NCI-H526 treated with DMSO at 0.1 percent for 48 hours (cell line): ENCODE results near the gene CIAO3.

Source experiments
- DNase-seq: peaks from one replicate; lab custom pipeline; 2025; lab: John Stamatoyannopoulos, UW

The CIAO3 gene

GRCh38 chr16:775236-775796 is 34.5 kb upstream of the CIAO3 start:
- DNase-seq: no peak

DNA sequence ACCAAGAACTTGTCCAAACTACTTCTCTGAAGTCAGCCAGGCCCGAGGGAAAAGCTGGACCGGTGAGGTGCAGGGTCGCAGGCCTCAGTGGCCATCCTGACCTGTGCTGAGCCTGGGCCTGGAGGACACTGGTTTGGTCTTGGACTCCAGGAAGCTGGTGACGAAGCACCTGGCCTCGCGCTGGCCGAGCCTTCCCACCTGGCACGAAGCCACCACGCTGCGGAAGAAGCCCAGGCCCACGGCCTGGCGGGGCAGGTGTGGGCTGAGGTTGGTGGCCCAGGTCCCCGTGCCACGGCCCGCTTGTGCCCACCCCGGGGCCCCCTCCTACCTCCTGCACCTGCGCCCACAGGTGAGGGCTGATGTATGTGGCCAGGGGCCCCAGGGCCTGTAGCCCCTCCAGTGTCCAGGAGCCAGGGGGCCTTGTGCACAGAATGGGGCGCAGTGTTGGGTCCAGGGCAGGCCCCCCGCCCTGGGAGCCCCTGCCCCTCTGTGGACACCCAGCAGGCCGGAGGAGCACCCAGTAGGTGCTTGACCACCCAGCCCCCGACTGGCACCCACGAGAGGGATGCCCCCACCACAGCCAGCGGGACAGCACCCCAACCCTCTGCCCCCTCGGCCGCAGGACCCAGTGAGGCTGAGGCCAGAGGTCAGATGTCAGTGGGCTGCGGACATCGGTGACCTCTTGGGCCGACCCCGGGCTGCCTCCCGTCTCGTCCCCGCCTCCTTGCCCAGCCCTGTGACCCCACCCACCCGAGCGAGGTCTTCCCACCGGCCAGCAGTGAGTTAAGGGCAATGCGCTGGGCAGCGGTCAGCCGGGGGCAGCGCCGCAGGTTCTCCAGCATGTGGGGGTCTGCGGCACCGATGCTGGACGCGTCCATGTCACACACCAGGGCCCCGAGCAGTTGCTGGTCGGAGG is 33.5 kb upstream of the CIAO3 start:
- DNase-seq: no peak

- DNase-seq: no peak
These were observed 32.2 kb upstream of the CIAO3 start for GRCh38 chr16:772959-773358.

DNA sequence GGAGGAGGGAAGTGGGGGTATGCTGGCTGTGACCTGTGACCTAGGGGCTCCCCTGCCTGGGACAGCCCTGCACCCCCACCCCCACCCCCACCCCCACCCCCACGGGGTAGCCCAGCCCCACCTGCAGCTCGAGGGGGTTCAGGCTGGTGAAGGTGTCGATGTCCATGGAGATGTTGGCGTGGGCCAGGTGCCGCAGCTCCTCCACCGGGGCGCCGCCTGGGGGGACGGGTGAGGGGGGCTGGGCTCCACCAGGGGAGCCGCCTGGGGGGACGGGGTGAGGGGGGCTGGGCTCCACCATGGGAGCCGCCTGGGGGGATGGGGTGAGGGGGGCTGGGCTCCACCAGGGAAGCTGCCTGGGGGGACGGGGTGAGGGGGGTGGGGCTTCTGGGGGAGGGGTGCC is 29.6 kb upstream of the CIAO3 start:
- no peak for DNase-seq

DNA sequence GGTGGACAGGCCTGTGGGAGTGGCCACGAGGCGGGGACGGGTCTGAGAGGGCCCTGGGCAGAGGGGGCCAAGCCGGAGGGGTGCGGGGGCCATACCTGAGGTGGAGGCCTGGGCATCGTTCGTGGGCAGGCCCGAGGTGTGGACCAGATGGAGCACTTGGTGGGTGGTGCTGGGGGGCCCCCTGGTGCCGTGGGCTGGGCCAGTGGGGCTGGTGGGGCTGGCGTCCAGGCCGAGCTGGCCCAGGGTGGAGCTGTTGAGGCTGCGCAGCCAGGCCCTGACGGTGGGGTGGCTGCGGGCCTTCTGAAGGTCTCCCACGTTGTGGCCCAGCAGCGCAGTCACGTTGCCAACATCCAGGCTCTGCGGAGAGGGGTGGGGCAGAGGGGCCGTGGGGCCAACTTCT is 29.1 kb upstream of the CIAO3 start:
- no peak for DNase-seq

- no peak for DNase-seq
These were observed 28.5 kb upstream of the CIAO3 start for GRCh38 chr16:769184-769784.

DNA sequence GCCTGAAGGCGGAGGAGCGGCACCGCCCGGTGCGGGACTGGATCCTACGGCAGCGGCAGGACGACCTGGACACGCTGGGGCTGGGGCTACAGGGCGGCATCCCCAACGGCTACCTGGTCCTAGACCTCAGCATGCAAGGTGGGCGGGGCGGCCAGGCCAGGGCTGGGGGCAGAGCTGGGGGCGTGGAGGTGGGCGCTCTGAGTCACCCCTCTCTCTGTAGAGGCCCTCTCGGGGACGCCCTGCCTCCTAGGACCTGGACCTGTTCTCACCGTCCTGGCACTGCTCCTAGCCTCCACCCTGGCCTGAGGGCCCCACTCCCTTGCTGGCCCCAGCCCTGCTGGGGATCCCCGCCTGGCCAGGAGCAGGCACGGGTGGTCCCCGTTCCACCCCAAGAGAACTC is 27.6 kb upstream of the CIAO3 start:
- no peak for DNase-seq

DNA sequence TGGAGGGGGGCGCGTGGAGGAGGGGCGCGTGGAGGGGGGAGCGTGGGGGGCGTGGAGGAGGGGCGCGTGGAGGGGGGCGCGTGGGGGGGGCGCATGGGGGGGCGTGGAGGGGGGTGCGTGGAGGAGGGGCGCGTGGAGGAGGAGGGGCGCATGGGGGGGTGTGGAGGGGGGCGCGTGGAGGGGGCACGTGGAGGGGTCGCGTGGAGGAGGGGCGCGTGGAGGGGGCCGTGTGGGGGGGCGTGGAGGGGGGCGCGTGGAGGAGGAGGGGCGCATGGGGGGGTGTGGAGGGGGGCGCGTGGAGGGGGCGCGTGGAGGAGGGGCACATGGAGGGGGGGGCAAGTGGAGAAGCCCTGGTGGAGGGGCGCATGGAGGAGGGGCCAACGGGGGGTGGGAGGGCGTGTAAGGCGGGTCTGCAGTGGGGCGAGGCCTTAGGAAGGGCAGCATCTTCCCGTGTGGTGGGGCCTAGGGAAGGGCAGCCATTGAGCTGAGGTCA is 27.0 kb upstream of the CIAO3 start:
- DNase-seq: no peak

GRCh38 chr16:766820-767640 is 26.2 kb upstream of the CIAO3 start:
- DNase-seq: no peak

DNA sequence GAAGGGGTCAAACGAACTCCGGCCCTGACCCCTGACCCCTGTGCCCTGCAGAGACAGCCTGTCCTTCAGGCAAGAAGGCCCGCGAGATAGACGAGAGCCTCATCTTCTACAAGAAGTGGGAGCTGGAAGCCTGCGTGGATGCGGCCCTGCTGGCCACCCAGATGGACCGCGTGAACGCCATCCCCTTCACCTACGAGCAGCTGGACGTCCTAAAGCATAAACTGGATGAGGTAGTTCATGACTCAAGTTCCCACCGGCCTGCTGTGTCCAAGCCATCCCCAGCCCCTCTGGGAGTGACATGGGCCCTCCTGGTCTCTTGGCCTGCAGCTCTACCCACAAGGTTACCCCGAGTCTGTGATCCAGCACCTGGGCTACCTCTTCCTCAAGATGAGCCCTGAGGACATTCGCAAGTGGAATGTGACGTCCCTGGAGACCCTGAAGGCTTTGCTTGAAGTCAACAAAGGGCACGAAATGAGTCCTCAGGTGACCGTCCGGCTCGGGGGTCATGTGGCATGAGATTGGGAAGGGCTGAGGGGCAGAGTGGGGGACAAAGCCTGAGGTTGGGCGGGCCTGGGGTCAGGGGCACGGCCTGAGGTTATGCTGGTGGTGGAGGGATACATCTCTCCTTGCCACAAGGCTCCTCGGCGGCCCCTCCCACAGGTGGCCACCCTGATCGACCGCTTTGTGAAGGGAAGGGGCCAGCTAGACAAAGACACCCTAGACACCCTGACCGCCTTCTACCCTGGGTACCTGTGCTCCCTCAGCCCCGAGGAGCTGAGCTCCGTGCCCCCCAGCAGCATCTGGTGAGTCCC is 25.4 kb upstream of the CIAO3 start:
- DNase-seq: no peak

DNA sequence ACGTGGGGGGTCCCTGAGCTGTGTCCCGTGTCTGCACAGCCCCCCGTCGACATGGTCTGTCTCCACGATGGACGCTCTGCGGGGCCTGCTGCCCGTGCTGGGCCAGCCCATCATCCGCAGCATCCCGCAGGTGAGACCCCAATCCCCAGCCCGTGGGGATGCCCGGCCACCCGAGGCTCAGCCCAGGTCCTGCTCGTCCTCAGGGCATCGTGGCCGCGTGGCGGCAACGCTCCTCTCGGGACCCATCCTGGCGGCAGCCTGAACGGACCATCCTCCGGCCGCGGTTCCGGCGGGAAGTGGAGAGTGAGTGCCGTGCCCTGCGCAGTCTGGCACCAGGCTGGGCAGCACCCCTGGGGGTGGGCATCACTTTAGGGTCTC is 24.7 kb upstream of the CIAO3 start:
- DNase-seq: no peak

DNA sequence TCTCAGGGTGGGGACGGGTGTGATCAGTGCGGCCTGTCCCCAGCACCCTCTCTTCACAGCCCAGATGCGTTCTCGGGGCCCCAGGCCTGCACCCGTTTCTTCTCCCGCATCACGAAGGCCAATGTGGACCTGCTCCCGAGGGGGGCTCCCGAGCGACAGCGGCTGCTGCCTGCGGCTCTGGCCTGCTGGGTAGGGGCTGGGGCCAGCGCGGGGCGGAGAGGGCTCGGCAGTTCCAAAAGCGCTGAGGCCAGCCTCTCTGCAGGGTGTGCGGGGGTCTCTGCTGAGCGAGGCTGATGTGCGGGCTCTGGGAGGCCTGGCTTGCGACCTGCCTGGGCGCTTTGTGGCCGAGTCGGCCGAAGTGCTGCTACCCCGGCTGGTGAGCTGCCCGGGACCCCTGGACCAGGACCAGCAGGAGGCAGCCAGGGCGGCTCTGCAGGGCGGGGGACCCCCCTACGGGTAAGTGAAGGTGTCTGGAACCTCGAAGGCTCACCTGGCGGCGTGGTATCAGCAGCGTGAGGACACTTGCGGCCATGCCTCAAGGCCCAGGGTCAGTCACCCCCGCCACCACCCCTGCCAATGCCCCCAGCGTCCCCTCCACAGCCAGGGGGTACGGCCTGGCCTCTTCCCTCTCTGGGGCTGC is 24.2 kb upstream of the CIAO3 start:
- DNase-seq: no peak

GRCh38 chr16:764184-764750 is 23.5 kb upstream of the CIAO3 start:
- DNase-seq: no peak

- DNase-seq: no peak
These were observed 22.8 kb upstream of the CIAO3 start for GRCh38 chr16:763369-764183.

GRCh38 chr16:762595-763268 is 21.9 kb upstream of the CIAO3 start:
- DNase-seq: no peak

- no peak for DNase-seq
These were observed 21.1 kb upstream of the CIAO3 start for GRCh38 chr16:761625-762513.

DNA sequence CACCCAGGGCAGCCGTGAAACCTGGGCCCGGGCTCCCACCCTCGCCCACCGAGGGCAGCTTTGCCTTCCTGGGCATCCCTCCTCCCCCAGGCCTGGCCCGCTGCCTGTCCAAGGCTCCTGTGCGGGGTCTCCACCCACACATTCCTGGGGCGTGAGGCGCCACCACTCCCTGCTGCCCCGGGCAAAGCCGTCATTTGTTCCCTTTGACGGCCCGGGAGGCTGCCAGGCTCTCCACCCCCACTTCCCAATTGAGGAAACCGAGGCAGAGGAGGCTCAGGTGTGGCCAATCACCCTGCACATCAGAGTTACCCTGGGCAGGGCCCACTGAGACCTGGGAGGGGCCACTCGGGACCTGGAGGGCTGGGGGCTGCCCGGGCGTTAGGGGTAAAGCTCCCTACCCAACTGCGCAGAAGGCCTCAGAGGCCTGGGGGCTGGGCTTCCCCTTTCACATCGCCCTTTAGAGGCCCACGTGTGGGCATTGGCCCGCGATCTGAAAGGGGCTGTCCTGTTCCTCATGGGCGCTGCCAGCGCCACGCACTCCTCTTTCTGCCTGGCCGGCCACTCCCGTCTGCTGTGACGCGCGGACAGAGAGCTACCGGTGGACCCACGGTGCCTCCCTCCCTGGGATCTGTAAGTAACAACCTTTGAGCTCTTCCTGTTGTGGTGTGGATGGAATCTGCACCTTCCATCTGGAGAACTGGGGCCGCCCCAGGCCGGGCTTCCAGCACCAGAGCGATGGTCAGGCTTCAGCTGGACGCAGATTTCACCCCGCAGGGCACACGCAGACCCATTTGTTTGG is 19.9 kb upstream of the CIAO3 start, which contains the start of gene MSLN:
TSS of gene MSLN (plus strand) at position 190 of the 799 bp plus-strand sequence. CDS start 1,947 bp downstream, outside the sequence.
- DNase-seq: no peak
